HUES64 (cell line): ENCODE data around the gene RSPH4A.
"Not testable (repeated sequence)": the region's sequence is repeated elsewhere in the genome, so short reads cannot be mapped to it uniquely, and the experiment has no call there.

Source experiments
- H3K27ac ChIP-seq: 2 replicates; pipeline ENCODE4 v1.7.0; 2013; ENCODE audit warnings: low read depth, low read length, inconsistent platforms
- H3K27me3 ChIP-seq: 2 replicates; pipeline ENCODE4 v1.6.1; 2013; ENCODE audit warnings: mild to moderate bottlenecking, low read length; ENCODE audit not compliant: insufficient read depth
- H3K36me3 ChIP-seq: 2 replicates; pipeline ENCODE4 v1.6.1; 2013; ENCODE audit warnings: mild to moderate bottlenecking, low read length; ENCODE audit not compliant: insufficient read depth
- H3K4me1 ChIP-seq: 2 replicates; pipeline ENCODE4 v1.6.1; 2013; ENCODE audit warnings: mild to moderate bottlenecking, low read length, moderate library complexity; ENCODE audit not compliant: insufficient read depth
- H3K4me3 ChIP-seq: 2 replicates; pipeline ENCODE4 v1.5.1; 2013; ENCODE audit warnings: mild to moderate bottlenecking, low read length, moderate library complexity
- H3K9ac ChIP-seq: 2 replicates; pipeline ENCODE4 v1.6.1; 2013; ENCODE audit warnings: mild to moderate bottlenecking, low read depth, low read length
- H3K9me3 ChIP-seq: 2 replicates; pipeline ENCODE4 v1.6.1; 2013; ENCODE audit warnings: low read depth, low read length; ENCODE audit not compliant: insufficient read depth
- WGBS: fragments of 150-250, 120-280 bp; methylation state at CpG from one replicate; pipeline ENCODE4 v1.1.7; 2013; ENCODE audit warnings: missing lambda C conversion rate; 5-methylcytosine and 5-hydroxymethylcytosine counted together

Gene RSPH4A

GRCh38 chr6:116629563-116629981 is 13.3 kb downstream of the RSPH4A start:
- peaks cover 3% of the 10 kb centered on the region; the same call in 1 of the 2 replicates for H3K36me3 ChIP-seq

GRCh38 chr6:116631379-116631990 is 15.2 kb downstream of the RSPH4A start:
- no peak overlapping the region for H3K4me3 ChIP-seq
- 89% methylated on average over 5 of the region's 5 CpGs for WGBS

More at GRCh38 chr6:116629563-116629981, 13.3 kb downstream of the RSPH4A start:
- no peak overlapping the region for H3K9ac ChIP-seq
- no peak overlapping the region for H3K4me3 ChIP-seq
- no peaks in the 10 kb centered on the region for H3K9me3 ChIP-seq
- H3K27ac ChIP-seq, result no peak overlapping the region
- 76% methylated on average over 3 of the region's 5 CpGs for WGBS
- H3K27me3 ChIP-seq, result no peaks in the 10 kb centered on the region
- no peaks in the 10 kb centered on the region for H3K4me1 ChIP-seq

GRCh38 chr6:116633685-116634084 is 17.4 kb downstream of the RSPH4A start:
- Histone ChIP-seq H3K27me3 (no peaks in the 10 kb centered on the region), H3K27ac (no peak overlapping the region), H3K9me3 (0 out of 2 replicates have a peak, but pooled peaks cover 8% of the 10 kb centered on the region), H3K9ac (no peak overlapping the region), H3K36me3 (peaks cover 18% of the 10 kb centered on the region), H3K4me3 (no peak overlapping the region), H3K4me1 (no peaks in the 10 kb centered on the region)
- WGBS, result 87% methylated on average over 2 of the region's 2 CpGs

More at GRCh38 chr6:116631379-116631990, 15.2 kb downstream of the RSPH4A start:
- Histone ChIP-seq H3K27me3 (no peaks in the 10 kb centered on the region), H3K4me1 (no peaks in the 10 kb centered on the region), H3K9me3 (no peaks in the 10 kb centered on the region), H3K27ac (no peak overlapping the region), H3K36me3 (peaks cover 10% of the 10 kb centered on the region), H3K9ac (no peak overlapping the region)

- peaks cover 49% of the 10 kb centered on the region for H3K36me3 ChIP-seq
- 84% methylated on average over 4 of the region's 5 CpGs for WGBS
- no peak overlapping the region for H3K9ac ChIP-seq
- H3K4me1 ChIP-seq, result no peaks in the 10 kb centered on the region
- no peaks in the 10 kb centered on the region for H3K27me3 ChIP-seq
- H3K9me3 ChIP-seq, result no peaks in the 10 kb centered on the region
- H3K27ac ChIP-seq, result no peak overlapping the region
- no peak overlapping the region for H3K4me3 ChIP-seq
Measured at GRCh38 chr6:116648156-116648555, 31.9 kb downstream of the RSPH4A start.

GRCh38 chr6:116649129-116649528 is 32.9 kb downstream of the RSPH4A start:
- H3K9ac ChIP-seq, result no peak overlapping the region
- peaks cover 49% of the 10 kb centered on the region for H3K36me3 ChIP-seq
- no peak overlapping the region for H3K27ac ChIP-seq
- H3K4me1 ChIP-seq, result no peaks in the 10 kb centered on the region
- no peak overlapping the region for H3K4me3 ChIP-seq
- no peaks in the 10 kb centered on the region for H3K27me3 ChIP-seq
- WGBS, result 96% methylated on average over 3 of the region's 3 CpGs
- H3K9me3 ChIP-seq, result no peaks in the 10 kb centered on the region

- Histone ChIP-seq H3K4me1 (no peaks in the 10 kb centered on the region), H3K27ac (no peak overlapping the region), H3K4me3 (no peak overlapping the region), H3K36me3 (peaks cover 52% of the 10 kb centered on the region), H3K9ac (no peak overlapping the region), H3K9me3 (no peaks in the 10 kb centered on the region), H3K27me3 (no peaks in the 10 kb centered on the region)
- 99% methylated on average over 3 of the region's 4 CpGs for WGBS
Measured at GRCh38 chr6:116651916-116652315, 35.6 kb downstream of the RSPH4A start.

- peaks cover 19% of the 10 kb centered on the region for H3K36me3 ChIP-seq
Measured at GRCh38 chr6:116661594-116661993, 45.3 kb downstream of the RSPH4A start.

GRCh38 chr6:116662202-116662601 is 45.9 kb downstream of the RSPH4A start:
- 97% methylated on average over 1 of the region's 1 CpG for WGBS

More at GRCh38 chr6:116661594-116661993, 45.3 kb downstream of the RSPH4A start:
- H3K27ac ChIP-seq, result no peak overlapping the region
- no peaks in the 10 kb centered on the region for H3K27me3 ChIP-seq
- H3K9ac ChIP-seq, result no peak overlapping the region
- H3K4me1 ChIP-seq, result no peaks in the 10 kb centered on the region
- H3K9me3 ChIP-seq, result no peaks in the 10 kb centered on the region
- no peak overlapping the region for H3K4me3 ChIP-seq

GRCh38 chr6:116663308-116663707 is 47.0 kb downstream of the RSPH4A start:
- no peaks in the 10 kb centered on the region for H3K9me3 ChIP-seq
- H3K27ac ChIP-seq, result no peak overlapping the region
- WGBS, result 95% methylated on average over 3 of the region's 3 CpGs
- peaks cover 9% of the 10 kb centered on the region; the same call in 1 of the 2 replicates for H3K4me1 ChIP-seq
- H3K27me3 ChIP-seq, result no peaks in the 10 kb centered on the region
- H3K9ac ChIP-seq, result no peak overlapping the region
- H3K4me3 ChIP-seq, result no peak overlapping the region
- H3K36me3 ChIP-seq, result peaks cover 7% of the 10 kb centered on the region

More at GRCh38 chr6:116662202-116662601, 45.9 kb downstream of the RSPH4A start:
- H3K27me3 ChIP-seq, result no peaks in the 10 kb centered on the region
- H3K9ac ChIP-seq, result no peak overlapping the region
- H3K36me3 ChIP-seq, result peaks cover 17% of the 10 kb centered on the region
- H3K9me3 ChIP-seq, result no peaks in the 10 kb centered on the region
- no peak overlapping the region for H3K4me3 ChIP-seq
- H3K27ac ChIP-seq, result no peak overlapping the region
- H3K4me1 ChIP-seq, result peaks cover 4% of the 10 kb centered on the region; the same call in 1 of the 2 replicates

- not testable (repeated sequence) for H3K4me1 ChIP-seq, H3K4me3 ChIP-seq, H3K27ac ChIP-seq, H3K27me3 ChIP-seq, H3K36me3 ChIP-seq, H3K9me3 ChIP-seq, H3K9ac ChIP-seq
- WGBS, result 100% methylated on average over 1 of the region's 2 CpGs
Measured at GRCh38 chr6:116664169-116664568, 47.9 kb downstream of the RSPH4A start.

GRCh38 chr6:116665464-116665863 is 49.2 kb downstream of the RSPH4A start:
- Histone ChIP-seq H3K27ac (no peak overlapping the region), H3K4me3 (no peak overlapping the region), H3K9ac (no peak overlapping the region), H3K4me1 (peaks cover 9% of the 10 kb centered on the region; the same call in 1 of the 2 replicates), H3K27me3 (no peaks in the 10 kb centered on the region), H3K36me3 (peaks cover 2% of the 10 kb centered on the region; the same call in 1 of the 2 replicates), H3K9me3 (no peaks in the 10 kb centered on the region)
- 90% methylated on average over 7 of the region's 7 CpGs for WGBS
